Right lobe of liver (tissue), 6 donors: ENCODE results near the gene CTIF. TPM values are rescaled to one million over a fixed set of nuclear protein-coding genes. Genes with fewer than 3 reads are reported as not detected.

Source experiments
- ATAC-seq, 4 donors: fragments of 200-7000 bp; cut with Tn5 transposase; one replicate each; pipeline ENCODE4 v1.9.1; 2020; ENCODE audit warnings: mild to moderate bottlenecking in 4 of 4, moderate library complexity in 4 of 4
- DNase-seq, 3 donors: peaks; one replicate each; pipeline ENCODE4 v3.0.0-alpha.2; 2020
- H3K27ac ChIP-seq, 3 donors: fragments of 200-600 bp; one replicate each; pipeline ENCODE4 v1.8.0; 2022
- H3K27me3 ChIP-seq, 2 donors: fragments of 200-600 bp; one replicate each; pipeline ENCODE4 v1.8.0; 2022
- H3K36me3 ChIP-seq, 4 donors: fragments of 200-600 bp; sonication (generic) in 1 of 4; one replicate each; pipeline versions ENCODE4 v1.5.1 to v1.8.0; 2017 to 2022; ENCODE audit warnings: control low read depth in 1 of 4
- H3K4me1 ChIP-seq, 4 donors: fragments of 200-600 bp; sonication (generic) in 1 of 4; one replicate each; pipeline versions ENCODE4 v1.5.1 to v1.8.0; 2017 to 2022; ENCODE audit warnings: control low read depth in 1 of 4
- H3K4me3 ChIP-seq, 3 donors: fragments of 200-600 bp; one replicate each; pipeline ENCODE4 v1.8.0; 2022
- H3K9me3 ChIP-seq, 4 donors: fragments of 200-600 bp; sonication (generic) in 1 of 4; one replicate each; pipeline versions ENCODE4 v1.5.1 to v1.8.0; 2017 to 2022; ENCODE audit warnings: control low read depth in 1 of 4
- CTCF ChIP-seq, 4 donors: fragments of 200-600 bp in 3 of 4; fragments of 450-650 bp in 1 of 4; IDR thresholded peaks; one replicate each; pipeline versions ENCODE4 v1.5.1 to v1.8.0; 2016 to 2022; ENCODE audit warnings: antibody characterized with exemption in 4 of 4, mild to moderate bottlenecking in 2 of 4
- POLR2A ChIP-seq: fragments of 450-650 bp; IDR thresholded peaks from one replicate; pipeline ENCODE4 v1.6.1; 2017; ENCODE audit warnings: antibody characterized with exemption, mild to moderate bottlenecking
- WGBS: methylation state at CpG from one replicate; pipeline ENCODE4 v1.1.6; 2018; ENCODE audit warnings: low coverage, low lambda C conversion rate; ENCODE audit not compliant: insufficient coverage; ENCODE audit errors: missing lambda C conversion rate; 5-methylcytosine and 5-hydroxymethylcytosine counted together
- intact Hi-C, 2 donors: fragments of 100-400 bp; cut with DNase I; formaldehyde crosslinking; loops; one replicate each; pipeline versions ENCODE4 v1.11.2 to v1.14.1; 2022
- total RNA-seq, 6 experiments: library from RNA; depleted of rRNA in 2 of 6; stranded (reverse); fragments of >200 nt in 2 of 6; fragmentation: NEBNext Ultra II Directional in 3 of 6; extraction: Animal tissue kit (Norgen Biotek cat#: 25700) in 3 of 6; gene quantifications; one replicate each; pipeline versions ENCODE4 v1.1.0 to v1.2.4, GENCODE V29; 2016 to 2023
- donor health status: DM: no; HTN: yes; CAD: no.
- donor health status: DM: no; HTN: no; CAD: no.
- donor health status: DM: no; HTN: no; CAD: no.
- donor health status: DM: no; HTN: yes; CAD: no.
- donor health status: DM: no; HTN: yes; CAD: no.

The CTIF gene
- total RNA-seq, 6 experiments from 2014 or later = 29.0 to 60.6 (median 43.1) TPM

GRCh38 chr18:48750485-48751175, 211.8 kb downstream of the CTIF start:
- no peak for ATAC-seq
- 90% methylated on average over 2 of the region's 11 CpGs for WGBS
- TF ChIP-seq POLR2A (no peak), CTCF (IDR thresholded peaks at IDR 0.05) (no peak)
- no peak overlapping the region for H3K4me3 ChIP-seq
- H3K4me1 ChIP-seq = no peaks in the 10 kb centered on the region
- no peaks in the 10 kb centered on the region for H3K9me3 ChIP-seq
- H3K27ac ChIP-seq = no peak overlapping the region
- peak in 1 of 3 donors; percentile 13 for DNase-seq
- intact Hi-C loops = no loop called here
- no peaks in the 10 kb centered on the region for H3K27me3 ChIP-seq
- no peaks in the 10 kb centered on the region for H3K36me3 ChIP-seq

DNA sequence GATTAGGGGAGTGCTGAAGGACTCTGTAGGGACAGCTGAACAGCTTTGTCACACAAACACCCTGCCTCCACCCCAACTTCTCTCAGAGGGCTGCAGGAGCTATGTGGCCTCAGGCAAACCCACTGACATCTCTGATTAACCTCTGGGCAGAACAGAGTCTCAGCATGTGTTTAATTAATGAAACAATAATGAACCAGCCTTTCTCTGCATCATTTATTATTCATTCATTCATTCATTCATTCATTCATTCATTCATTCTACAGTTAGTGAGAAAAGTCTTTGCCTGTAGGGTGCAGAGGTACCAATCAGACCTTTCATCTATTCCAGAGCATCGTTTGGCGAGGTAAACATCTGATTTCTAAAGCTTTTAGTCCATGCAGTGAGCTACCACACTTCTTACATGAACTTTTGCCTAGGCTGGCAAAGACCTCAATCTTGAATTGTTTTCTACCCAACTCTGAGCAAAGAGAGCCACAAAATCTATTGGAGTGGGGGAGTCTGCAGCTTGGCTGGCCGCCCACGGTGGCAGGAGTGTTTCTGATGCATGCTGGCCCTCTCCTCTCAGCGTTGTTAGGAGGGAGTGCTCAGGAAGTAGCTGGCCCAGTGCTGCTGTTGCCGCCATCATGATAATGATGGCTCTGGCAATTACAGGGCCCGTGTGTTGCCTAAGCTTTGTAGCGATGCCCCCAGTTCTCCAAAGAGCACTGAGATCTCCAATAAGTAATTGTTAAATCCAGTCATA, 213.1 kb downstream of the CTIF start:
- Histone ChIP-seq H3K27me3 (no peaks in the 10 kb centered on the region), H3K27ac (no peak overlapping the region), H3K36me3 (no peaks in the 10 kb centered on the region), H3K4me1 (no peaks in the 10 kb centered on the region), H3K9me3 (no peaks in the 10 kb centered on the region), H3K4me3 (no peak overlapping the region)
- DNase-seq (peak in 1 of 3 donors; percentile 35), ATAC-seq (no peak)
- intact Hi-C loops = no loop called here
- WGBS = 90% methylated on average over 8 of the region's 8 CpGs
- TF ChIP-seq CTCF (IDR thresholded peaks at IDR 0.05) (no peak), POLR2A (no peak)

DNA sequence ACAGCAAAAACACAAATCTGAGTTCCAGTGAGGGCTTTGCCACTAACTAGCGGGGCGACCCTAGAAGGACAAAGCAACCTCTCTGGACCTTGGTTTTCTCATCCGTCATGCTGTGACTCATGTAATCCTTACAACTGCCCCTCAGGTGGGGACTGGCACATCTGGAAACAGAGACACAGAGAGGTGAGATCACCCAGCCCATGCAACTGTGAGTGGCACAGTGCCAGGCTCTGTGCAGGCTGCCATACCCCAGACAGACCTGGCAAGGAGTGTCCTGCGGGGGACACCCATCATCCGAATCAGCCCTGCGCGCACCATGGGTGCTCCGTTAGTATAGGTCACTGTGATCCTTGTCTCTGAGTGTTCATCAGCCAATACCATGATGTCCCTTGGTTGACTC, 213.6 kb downstream of the CTIF start:
- peak in 1 of 3 donors; percentile 51 for DNase-seq
- ATAC-seq = no peak
- Histone ChIP-seq H3K9me3 (no peaks in the 10 kb centered on the region), H3K4me3 (no peak overlapping the region), H3K36me3 (no peaks in the 10 kb centered on the region), H3K4me1 (no peaks in the 10 kb centered on the region), H3K27ac (no peak overlapping the region), H3K27me3 (no peaks in the 10 kb centered on the region)
- TF ChIP-seq CTCF (IDR thresholded peaks at IDR 0.05) (no peak), POLR2A (no peak)
- intact Hi-C loops = no loop called here
- 97% methylated on average over 3 of the region's 8 CpGs for WGBS

GRCh38 chr18:48752928-48753327, 214.1 kb downstream of the CTIF start:
- ATAC-seq = no peak
- intact Hi-C loops = no loop called here
- Histone ChIP-seq H3K9me3 (no peaks in the 10 kb centered on the region), H3K27ac (no peak overlapping the region), H3K36me3 (peaks cover 0 to 4% (median 0%) of the 10 kb centered on the region in 4 donors), H3K4me1 (no peaks in the 10 kb centered on the region), H3K4me3 (no peak overlapping the region), H3K27me3 (no peaks in the 10 kb centered on the region)
- WGBS = 96% methylated on average over 6 of the region's 8 CpGs
- DNase-seq = peak in 1 of 3 donors; percentile 41
- TF ChIP-seq CTCF (IDR thresholded peaks at IDR 0.05) (no peak), POLR2A (no peak)
